Measurements from ENCODE around the gene COL18A1.

Gene COL18A1

DNA sequence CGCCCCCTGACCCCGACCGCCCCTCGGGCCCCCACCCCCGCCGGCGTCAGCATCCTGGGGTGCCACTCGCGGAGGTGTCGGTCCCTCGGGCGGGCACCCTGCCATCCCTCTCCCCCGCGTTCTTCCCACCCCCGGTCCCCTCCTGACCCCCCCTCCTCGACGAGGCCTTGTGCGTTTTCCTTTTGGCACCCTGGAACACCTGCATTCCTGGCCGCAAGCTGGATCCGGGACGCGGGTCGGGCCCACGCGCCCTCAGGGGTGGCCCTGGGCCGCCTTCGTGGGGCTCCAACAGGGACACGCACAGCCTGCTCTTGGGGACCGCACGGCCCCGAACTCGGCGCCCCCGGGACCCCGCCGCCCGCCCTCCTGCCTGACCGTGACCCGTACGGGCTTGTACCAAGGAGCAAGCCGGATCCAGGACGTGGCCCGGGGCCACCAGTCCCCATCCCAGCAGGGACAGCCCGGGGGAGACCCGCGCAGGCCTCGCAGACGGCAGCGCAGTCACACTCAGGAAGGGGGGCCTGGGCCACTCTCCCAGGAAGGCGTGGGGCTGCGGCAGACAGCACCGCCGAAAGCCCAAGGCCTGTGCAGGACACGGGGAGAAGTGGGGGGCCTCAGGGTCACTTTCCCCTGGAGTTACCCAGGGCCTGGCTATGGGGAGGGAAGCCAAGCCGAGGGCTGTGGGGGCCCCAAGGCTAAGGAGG lies 137.9 kb downstream of the COL18A1 start:
- Histone ChIP-seq H3K9me3 (replicated peaks in 1 of 2; ENCODE audit: control insufficient read depth in 2 of 2, insufficient read depth in 1 of 2, low read depth in 1 of 2, low read length in 2 of 2) (no peaks in the 10 kb centered on the region), H3K4me3 (ENCODE audit: low read length in 2 of 2) (peak overlapping the region; percentile 58 to 84), H2BK5ac (ENCODE audit: low read length) (peak overlapping the region; percentile 66), H3K14ac (ENCODE audit: low read length) (peak overlapping the region; percentile 89), H4K8ac (ENCODE audit: low read depth, low read length) (no peak overlapping the region), H3K27me3 (ENCODE audit: control insufficient read depth in 3 of 3, insufficient read depth in 3 of 3, low read depth in 1 of 3, low read length in 3 of 3) (peaks cover 0 to 11% (median 0%) of the 10 kb centered on the region in 3 experiments), H2BK12ac (ENCODE audit: low read length) (peak overlapping the region; percentile 47), H3K79me1 (ENCODE audit: low read depth, low read length) (peaks cover 19% of the 10 kb centered on the region), H3K36me3 (replicated peaks in 1 of 2; ENCODE audit: control insufficient read depth in 2 of 2, insufficient read depth in 2 of 2, low read length in 2 of 2) (peaks cover 0 to 2% of the 10 kb centered on the region in 2 donors), H2BK120ac (ENCODE audit: low read depth, low read length) (no peak overlapping the region), H4K91ac (ENCODE audit: low read depth, low read length, poor library complexity) (no peak overlapping the region), H2BK15ac (ENCODE audit: low read length) (peak overlapping the region; percentile 94), H3K18ac (ENCODE audit: low read length) (peak overlapping the region; percentile 83), H3K4me2 (ENCODE audit: insufficient read depth, low read length, poor library complexity, severe bottlenecking) (peak overlapping the region; percentile 69), H3K4ac (ENCODE audit: low read length) (no peak overlapping the region), H2AFZ (ENCODE audit: low read length) (peak overlapping the region; percentile 90), H2AK5ac (ENCODE audit: low read depth, low read length) (peak overlapping the region; percentile 99), H3K23ac (ENCODE audit: low read depth, low read length, poor library complexity) (no peak overlapping the region), H3K27ac (replicated peaks; ENCODE audit: low read length) (no peak overlapping the region), H3K4me1 (ENCODE audit: control insufficient read depth in 2 of 2, insufficient read depth in 1 of 2, low read depth in 1 of 2, low read length in 2 of 2) (peaks cover 10 to 12% of the 10 kb centered on the region in 2 donors), H3K9ac (ENCODE audit: low read depth, low read length, poor library complexity) (peak overlapping the region; percentile 86)
- no peak for DNase-seq (ENCODE audit: low spot score)
- WGBS, 2 donors (ENCODE audit: extremely low coverage in 2 of 2, insufficient read length in 2 of 2, insufficient replicate concordance in 1 of 2), result no CpG with 5 or more reads among the region's 55 CpGs

DNA sequence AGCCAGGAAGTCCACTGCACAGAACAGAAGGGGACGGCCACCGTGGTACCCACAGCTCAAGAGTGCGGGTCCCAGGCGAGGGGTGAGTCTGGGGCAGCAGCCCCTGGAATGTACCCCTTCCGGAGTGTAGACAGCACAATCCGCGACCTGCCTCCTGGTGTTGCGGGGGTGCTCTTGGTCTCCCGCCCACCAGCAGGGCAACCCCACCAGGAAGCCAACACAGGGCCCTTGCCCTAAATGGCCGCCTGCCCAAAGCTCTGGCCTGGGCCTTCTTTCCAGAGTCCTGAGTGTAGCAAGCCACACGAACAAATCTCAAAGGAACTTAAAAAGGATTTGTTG lies 138.4 kb downstream of the COL18A1 start:
- H3K14ac ChIP-seq (ENCODE audit: low read length), result peak overlapping the region; percentile 89
- H2BK12ac ChIP-seq (ENCODE audit: low read length), result peak overlapping the region; percentile 47
- H2AK5ac ChIP-seq (ENCODE audit: low read depth, low read length), result peak overlapping the region; percentile 99
- H3K9me3 ChIP-seq (replicated peaks in 1 of 2; ENCODE audit: control insufficient read depth in 2 of 2, insufficient read depth in 1 of 2, low read depth in 1 of 2, low read length in 2 of 2), result no peaks in the 10 kb centered on the region
- peak overlapping the region; percentile 57 for H3K18ac ChIP-seq (ENCODE audit: low read length)
- H3K4me1 ChIP-seq (ENCODE audit: control insufficient read depth in 2 of 2, insufficient read depth in 1 of 2, low read depth in 1 of 2, low read length in 2 of 2), result peaks cover 10 to 12% of the 10 kb centered on the region in 2 donors
- H2BK15ac ChIP-seq (ENCODE audit: low read length), result peak overlapping the region; percentile 94
- DNase-seq (ENCODE audit: low spot score), result no peak
- H3K4me2 ChIP-seq (ENCODE audit: insufficient read depth, low read length, poor library complexity, severe bottlenecking), result no peak overlapping the region
- H4K8ac ChIP-seq (ENCODE audit: low read depth, low read length), result no peak overlapping the region
- H2AFZ ChIP-seq (ENCODE audit: low read length), result peak overlapping the region; percentile 90
- H3K36me3 ChIP-seq (replicated peaks in 1 of 2; ENCODE audit: control insufficient read depth in 2 of 2, insufficient read depth in 2 of 2, low read length in 2 of 2), result peaks cover 0 to 2% of the 10 kb centered on the region in 2 donors
- H2BK120ac ChIP-seq (ENCODE audit: low read depth, low read length), result no peak overlapping the region
- no peak overlapping the region for H4K91ac ChIP-seq (ENCODE audit: low read depth, low read length, poor library complexity)
- no peak overlapping the region for H3K27ac ChIP-seq (replicated peaks; ENCODE audit: low read length)
- no peak overlapping the region for H3K23ac ChIP-seq (ENCODE audit: low read depth, low read length, poor library complexity)
- peak overlapping the region; percentile 24 for H3K9ac ChIP-seq (ENCODE audit: low read depth, low read length, poor library complexity)
- peaks cover 15% of the 10 kb centered on the region for H3K79me1 ChIP-seq (ENCODE audit: low read depth, low read length)
- WGBS, 2 donors (ENCODE audit: extremely low coverage in 2 of 2, insufficient read length in 2 of 2, insufficient replicate concordance in 1 of 2), result no CpG with 5 or more reads among the region's 11 CpGs
- H2BK5ac ChIP-seq (ENCODE audit: low read length), result no peak overlapping the region
- no peak overlapping the region for H3K4ac ChIP-seq (ENCODE audit: low read length)
- peaks cover 0 to 11% (median 0%) of the 10 kb centered on the region in 3 experiments for H3K27me3 ChIP-seq (ENCODE audit: control insufficient read depth in 3 of 3, insufficient read depth in 3 of 3, low read depth in 1 of 3, low read length in 3 of 3)
- H3K4me3 ChIP-seq (ENCODE audit: low read length in 2 of 2), result no peak overlapping the region

DNA sequence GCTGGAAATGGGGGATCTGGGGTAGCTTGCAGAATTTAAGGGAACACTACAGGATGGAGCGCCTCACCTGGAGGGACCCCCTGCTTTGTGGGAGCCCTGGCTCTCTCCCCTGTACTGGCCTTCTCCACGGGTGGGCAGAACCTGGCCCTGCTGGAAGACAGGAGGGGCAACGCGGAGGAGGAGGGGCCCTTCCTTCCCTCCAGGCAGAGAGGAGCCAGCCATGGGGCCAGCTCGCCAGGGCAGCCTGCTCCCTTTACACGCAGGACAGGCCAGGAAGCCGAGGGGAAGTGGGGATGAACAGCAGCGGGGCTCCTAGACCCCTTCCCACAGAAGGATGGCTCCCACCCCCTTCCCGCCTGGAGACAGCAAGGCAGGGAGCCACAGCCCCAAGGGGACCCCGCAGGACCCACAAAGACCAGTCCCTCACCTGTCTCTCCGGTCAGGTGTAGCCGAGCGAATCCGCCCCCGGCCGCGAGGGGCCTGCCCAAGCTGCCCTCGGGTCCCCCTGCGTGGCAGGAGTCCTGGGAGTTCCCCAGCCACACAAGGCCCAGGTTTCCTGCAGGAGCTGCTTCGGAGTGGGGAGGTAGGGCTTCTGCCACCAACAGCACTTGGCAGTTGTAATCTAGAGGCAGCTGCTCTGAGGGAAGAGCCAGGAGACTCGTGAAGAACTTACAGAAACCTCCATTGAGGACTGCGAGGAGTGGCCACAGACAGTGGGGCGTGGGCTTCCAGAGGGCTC lies 138.9 kb downstream of the COL18A1 start:
- Histone ChIP-seq H3K27me3 (ENCODE audit: control insufficient read depth in 3 of 3, insufficient read depth in 3 of 3, low read depth in 1 of 3, low read length in 3 of 3) (peaks cover 0 to 11% (median 0%) of the 10 kb centered on the region in 3 experiments), H3K27ac (replicated peaks; ENCODE audit: low read length) (no peak overlapping the region), H2BK120ac (ENCODE audit: low read depth, low read length) (no peak overlapping the region), H4K8ac (ENCODE audit: low read depth, low read length) (peak overlapping the region; percentile 65), H2AFZ (ENCODE audit: low read length) (peak overlapping the region; percentile 90), H3K23ac (ENCODE audit: low read depth, low read length, poor library complexity) (peak overlapping the region; percentile 85), H3K36me3 (replicated peaks in 1 of 2; ENCODE audit: control insufficient read depth in 2 of 2, insufficient read depth in 2 of 2, low read length in 2 of 2) (peaks cover 0 to 2% of the 10 kb centered on the region in 2 donors), H2AK5ac (ENCODE audit: low read depth, low read length) (peak overlapping the region; percentile 84), H3K9ac (ENCODE audit: low read depth, low read length, poor library complexity) (no peak overlapping the region), H3K9me3 (replicated peaks in 1 of 2; ENCODE audit: control insufficient read depth in 2 of 2, insufficient read depth in 1 of 2, low read depth in 1 of 2, low read length in 2 of 2) (no peaks in the 10 kb centered on the region), H2BK12ac (ENCODE audit: low read length) (no peak overlapping the region), H4K91ac (ENCODE audit: low read depth, low read length, poor library complexity) (no peak overlapping the region), H3K4me1 (ENCODE audit: control insufficient read depth in 2 of 2, insufficient read depth in 1 of 2, low read depth in 1 of 2, low read length in 2 of 2) (peaks cover 10 to 12% of the 10 kb centered on the region in 2 donors), H3K4ac (ENCODE audit: low read length) (no peak overlapping the region), H2BK5ac (ENCODE audit: low read length) (peak overlapping the region; percentile 75), H3K4me3 (ENCODE audit: low read length in 2 of 2) (no peak overlapping the region), H3K79me1 (ENCODE audit: low read depth, low read length) (peaks cover 13% of the 10 kb centered on the region), H2BK15ac (ENCODE audit: low read length) (peak overlapping the region; percentile 67), H3K4me2 (ENCODE audit: insufficient read depth, low read length, poor library complexity, severe bottlenecking) (no peak overlapping the region), H3K14ac (ENCODE audit: low read length) (peak overlapping the region; percentile 82), H3K18ac (ENCODE audit: low read length) (no peak overlapping the region)
- no CpG with 5 or more reads among the region's 23 CpGs for WGBS, 2 donors (ENCODE audit: extremely low coverage in 2 of 2, insufficient read length in 2 of 2, insufficient replicate concordance in 1 of 2)
- DNase-seq (ENCODE audit: low spot score), result no peak
